Measurements from ENCODE around the gene THEM5.

DNA sequence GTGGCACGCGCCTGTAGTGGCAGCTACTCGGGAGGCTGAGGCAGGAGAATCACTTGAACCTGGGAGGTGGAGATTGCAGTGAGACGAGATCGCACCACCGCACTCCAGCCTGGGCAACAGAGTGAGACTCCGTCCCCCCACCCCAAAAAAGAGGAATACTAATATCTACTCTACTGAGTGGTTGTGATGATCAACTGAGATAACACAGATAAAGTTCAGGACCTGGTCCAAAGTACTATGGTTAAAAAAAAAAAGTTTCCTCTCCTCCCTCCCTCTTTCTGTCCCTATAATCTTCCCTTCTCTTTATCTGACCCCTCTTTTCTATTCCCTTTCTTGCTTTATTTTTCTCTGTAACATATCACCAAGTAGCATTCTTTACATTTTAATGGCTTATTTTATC, 17.9 kb downstream of the THEM5 start:
- TF ChIP-seq EZH2 (IDR thresholded peaks at IDR 0.05; ENCODE audit: low read depth), result no peak
- TF ChIP-seq, protein P1, sequence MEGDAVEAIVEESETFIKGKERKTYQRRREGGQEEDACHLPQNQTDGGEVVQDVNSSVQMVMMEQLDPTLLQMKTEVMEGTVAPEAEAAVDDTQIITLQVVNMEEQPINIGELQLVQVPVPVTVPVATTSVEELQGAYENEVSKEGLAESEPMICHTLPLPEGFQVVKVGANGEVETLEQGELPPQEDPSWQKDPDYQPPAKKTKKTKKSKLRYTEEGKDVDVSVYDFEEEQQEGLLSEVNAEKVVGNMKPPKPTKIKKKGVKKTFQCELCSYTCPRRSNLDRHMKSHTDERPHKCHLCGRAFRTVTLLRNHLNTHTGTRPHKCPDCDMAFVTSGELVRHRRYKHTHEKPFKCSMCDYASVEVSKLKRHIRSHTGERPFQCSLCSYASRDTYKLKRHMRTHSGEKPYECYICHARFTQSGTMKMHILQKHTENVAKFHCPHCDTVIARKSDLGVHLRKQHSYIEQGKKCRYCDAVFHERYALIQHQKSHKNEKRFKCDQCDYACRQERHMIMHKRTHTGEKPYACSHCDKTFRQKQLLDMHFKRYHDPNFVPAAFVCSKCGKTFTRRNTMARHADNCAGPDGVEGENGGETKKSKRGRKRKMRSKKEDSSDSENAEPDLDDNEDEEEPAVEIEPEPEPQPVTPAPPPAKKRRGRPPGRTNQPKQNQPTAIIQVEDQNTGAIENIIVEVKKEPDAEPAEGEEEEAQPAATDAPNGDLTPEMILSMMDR (conservative IDR thresholded peaks at IDR 0.05), result no peak

Measured in PC-9 (cell line).